HG03354 (cell line): ENCODE data around the gene ARHGAP22.

ENCODE experiments used
- ATAC-seq: cut with Tn5 transposase; IDR thresholded peaks from one replicate; pipeline ENCODE4 v1.9.1; 2021; ENCODE audit warnings: mild to moderate bottlenecking; ENCODE audit not compliant: unreplicated experiment, poor library complexity, severe bottlenecking

The ARHGAP22 gene

GRCh38 chr10:48594371-48594770, 10.5 kb downstream of the ARHGAP22 start:
- ATAC-seq = no peak

GRCh38 chr10:48592346-48592745, 12.5 kb downstream of the ARHGAP22 start:
- ATAC-seq = no peak

DNA sequence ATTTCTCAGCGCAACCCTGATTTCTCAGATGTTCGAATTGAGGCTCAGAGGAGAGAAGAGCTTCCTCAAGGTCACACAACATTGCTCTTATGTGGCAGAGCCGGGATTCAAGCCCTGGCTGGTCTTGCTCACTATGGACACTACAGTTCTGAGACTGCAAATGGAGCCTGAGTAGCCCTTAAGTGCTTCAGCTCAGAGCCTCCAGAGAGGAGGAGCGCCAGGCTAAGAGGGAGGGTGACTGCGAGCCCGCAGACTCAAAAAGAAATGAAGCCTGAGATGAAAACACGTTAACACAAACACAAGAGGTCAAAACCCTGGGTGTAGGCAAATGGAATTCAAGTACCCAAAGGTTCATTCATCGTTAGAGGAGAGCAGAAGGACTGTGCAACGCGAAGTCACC, 13.9 kb downstream of the ARHGAP22 start:
- ATAC-seq = no peak

GRCh38 chr10:48589266-48589665, 15.6 kb downstream of the ARHGAP22 start:
- ATAC-seq = no peak

- no peak for ATAC-seq
Observed at GRCh38 chr10:48587819-48588218, 17.1 kb downstream of the ARHGAP22 start.

- no peak for ATAC-seq
Observed at GRCh38 chr10:48587101-48587500, 17.8 kb downstream of the ARHGAP22 start.

DNA sequence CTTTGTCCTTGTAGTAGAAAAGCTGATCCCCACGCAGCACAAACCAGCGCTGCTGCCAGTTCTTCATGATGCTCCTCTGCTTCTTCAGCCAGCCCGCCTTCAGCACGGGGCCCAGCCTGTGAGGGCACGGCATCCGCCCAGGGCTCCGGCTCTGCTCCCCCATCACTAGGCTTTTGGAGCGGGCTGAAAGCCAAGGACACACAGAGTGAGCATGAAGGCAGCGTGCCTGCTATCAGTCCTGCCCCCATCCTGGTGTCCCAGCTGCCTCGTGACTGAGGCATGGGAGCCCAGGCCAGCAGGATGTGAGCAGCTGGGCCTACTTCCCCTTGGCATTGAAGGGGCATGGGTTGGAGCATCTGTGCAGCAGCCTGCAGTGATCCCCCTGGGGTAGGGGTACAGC, 21.9 kb downstream of the ARHGAP22 start:
- no peak for ATAC-seq

DNA sequence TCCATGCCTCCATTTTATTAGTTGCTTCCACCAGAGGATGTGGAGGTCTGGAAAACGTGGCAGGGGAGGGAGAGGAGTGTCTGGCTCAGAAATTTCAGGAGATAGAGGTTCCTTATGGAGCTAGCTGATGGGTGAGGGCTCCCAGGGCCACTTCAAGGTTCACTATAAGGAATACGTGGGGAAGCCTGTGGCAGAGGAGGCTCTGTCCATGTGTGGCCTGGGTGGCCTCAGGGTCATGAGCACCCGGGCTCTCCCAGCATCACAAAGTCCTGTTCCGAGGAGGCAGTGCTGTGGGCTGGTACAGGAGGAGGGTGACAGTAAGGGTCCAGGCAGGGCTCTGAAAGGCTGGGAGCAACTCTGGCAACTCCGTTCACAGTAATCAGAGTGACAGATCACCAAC, 24.6 kb downstream of the ARHGAP22 start:
- no peak for ATAC-seq

DNA sequence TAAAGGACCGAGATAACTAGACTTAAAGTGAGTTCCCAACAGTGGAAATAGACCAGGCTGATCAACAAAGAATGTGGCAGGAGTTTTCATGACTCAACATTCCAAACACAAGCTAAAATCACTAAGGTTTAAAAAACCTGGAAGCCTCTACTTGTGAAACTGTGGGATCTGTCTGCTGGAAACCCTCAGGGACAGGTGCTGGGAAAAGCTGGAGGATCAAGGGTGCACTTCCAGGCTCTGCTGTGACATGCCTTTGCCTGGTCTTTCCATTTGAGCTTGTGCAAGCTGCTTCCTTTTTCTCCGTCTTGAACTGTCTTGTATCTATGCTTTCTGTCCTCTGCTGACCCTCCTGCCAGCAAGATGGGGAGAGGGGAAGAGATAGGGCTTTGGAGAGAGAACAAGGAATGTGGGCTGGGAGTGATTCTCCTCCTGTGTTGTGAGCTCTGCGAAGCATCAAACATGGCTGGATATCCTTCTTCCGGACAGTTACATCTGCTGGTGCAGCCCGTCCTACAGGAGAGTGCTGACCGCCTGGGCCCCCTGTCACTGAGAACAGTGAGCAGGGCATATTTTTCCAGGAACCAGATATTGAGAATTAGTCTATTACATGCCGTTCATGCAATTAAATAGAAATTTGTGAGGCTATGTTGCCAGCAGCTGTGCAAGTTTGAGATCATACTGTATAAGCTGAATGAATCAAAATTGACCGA, 25.5 kb downstream of the ARHGAP22 start:
- no peak for ATAC-seq

GRCh38 chr10:48577158-48577557, 27.7 kb downstream of the ARHGAP22 start:
- ATAC-seq = no peak

DNA sequence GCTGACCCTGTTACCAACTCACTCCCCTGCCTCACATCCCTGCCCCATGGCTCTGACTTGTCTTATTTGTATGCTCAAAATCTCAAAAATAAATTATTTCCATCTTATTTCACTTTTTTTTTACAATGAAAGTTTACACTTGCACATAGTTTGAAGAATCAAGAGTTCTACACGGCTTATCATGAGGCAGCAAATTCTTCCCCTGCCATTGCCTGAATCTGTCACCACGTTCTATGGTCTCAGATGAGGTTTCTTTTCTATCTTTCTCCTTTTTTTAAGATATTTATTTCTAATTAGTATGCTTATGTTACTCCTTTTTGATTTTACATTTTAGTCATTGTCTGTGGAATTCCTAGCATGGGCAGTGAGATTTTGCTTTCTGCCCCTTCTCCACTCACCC, 28.4 kb downstream of the ARHGAP22 start:
- ATAC-seq = no peak

DNA sequence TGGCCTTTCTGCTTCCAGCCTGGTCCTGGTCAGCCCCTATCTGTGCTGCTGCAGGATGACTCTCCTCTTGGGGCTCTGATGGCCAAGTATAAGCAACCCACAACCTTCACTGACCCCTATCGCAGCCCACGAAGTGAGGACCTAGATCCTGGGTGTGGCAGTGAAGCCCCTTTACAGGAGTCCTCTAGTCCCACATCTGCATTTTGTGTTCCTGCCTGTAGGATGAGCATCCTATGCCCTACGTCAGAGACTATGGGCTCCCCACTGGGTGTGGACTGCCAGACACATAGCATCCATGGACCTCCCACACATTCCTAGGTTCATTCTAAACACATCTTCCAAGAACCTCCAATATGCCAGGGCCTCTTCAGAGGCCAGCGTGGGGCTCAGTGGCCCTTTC, 29.0 kb downstream of the ARHGAP22 start:
- no peak for ATAC-seq

- no peak for ATAC-seq
Observed at GRCh38 chr10:48574817-48575380, 30.0 kb downstream of the ARHGAP22 start.

DNA sequence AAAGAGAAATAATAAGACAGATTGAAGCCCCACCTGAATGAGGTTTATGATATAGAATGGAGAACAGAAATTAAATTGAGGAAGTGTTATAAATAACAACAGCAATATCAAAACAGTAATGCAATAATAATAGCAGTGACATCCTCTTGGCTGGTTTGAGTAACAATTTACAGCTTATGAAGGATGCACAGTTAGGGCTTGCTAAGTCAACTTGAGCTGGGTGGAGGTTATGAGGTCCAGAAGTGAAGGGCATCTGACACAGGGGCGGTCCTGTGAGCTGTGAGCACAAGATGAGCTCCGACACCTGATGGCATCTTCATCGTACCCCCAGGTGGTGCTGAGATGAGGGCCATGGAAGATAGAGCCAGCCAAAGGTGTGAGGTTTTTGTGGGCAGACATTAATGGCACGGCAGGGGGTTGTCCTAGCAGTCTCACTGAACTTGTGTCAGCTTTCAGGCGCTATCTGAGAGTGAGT, 30.5 kb downstream of the ARHGAP22 start:
- ATAC-seq = no peak

DNA sequence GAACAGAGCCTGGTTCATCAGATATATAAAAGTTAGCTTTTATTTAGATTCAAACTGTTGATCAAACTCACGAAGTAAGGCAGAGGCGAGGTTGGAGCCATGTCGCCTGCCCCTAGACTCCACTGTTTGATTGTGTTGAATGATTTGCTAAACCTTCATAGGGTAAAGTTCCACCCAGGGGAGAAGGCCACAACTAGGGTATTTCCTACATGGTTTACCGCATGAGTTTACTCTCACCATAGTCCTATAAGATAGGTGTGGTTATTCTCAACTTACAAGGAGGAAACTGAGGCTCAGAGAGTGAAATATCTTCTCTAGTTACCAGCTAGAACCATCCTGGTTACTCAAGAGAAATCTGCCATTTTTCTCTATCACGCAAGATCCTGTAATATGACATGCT, 31.8 kb downstream of the ARHGAP22 start:
- no peak for ATAC-seq

- ATAC-seq = no peak
Observed at GRCh38 chr10:48572414-48572813, 32.5 kb downstream of the ARHGAP22 start.

GRCh38 chr10:48568546-48568945, 36.3 kb downstream of the ARHGAP22 start:
- no peak for ATAC-seq

DNA sequence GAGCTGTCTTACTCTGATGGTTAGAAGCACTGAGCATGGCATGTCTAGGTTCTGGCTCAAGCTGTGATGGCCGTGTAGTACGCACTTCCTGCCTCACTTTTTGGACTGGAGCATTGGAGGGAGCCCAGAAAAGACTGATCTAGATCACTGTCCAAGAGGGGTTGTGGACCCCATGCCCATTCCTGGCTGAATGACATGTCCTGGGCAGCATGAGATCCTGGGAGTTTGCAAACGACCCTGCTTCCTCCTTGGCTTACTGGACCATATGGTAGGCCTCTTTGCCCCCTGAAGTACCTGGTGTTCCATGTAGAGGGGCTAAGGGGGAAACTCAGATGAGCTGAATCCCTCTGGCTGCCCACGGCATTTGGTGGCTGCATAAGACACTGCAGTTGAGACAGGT, 36.7 kb downstream of the ARHGAP22 start:
- ATAC-seq = no peak

GRCh38 chr10:48567346-48567745, 37.5 kb downstream of the ARHGAP22 start:
- ATAC-seq = no peak

DNA sequence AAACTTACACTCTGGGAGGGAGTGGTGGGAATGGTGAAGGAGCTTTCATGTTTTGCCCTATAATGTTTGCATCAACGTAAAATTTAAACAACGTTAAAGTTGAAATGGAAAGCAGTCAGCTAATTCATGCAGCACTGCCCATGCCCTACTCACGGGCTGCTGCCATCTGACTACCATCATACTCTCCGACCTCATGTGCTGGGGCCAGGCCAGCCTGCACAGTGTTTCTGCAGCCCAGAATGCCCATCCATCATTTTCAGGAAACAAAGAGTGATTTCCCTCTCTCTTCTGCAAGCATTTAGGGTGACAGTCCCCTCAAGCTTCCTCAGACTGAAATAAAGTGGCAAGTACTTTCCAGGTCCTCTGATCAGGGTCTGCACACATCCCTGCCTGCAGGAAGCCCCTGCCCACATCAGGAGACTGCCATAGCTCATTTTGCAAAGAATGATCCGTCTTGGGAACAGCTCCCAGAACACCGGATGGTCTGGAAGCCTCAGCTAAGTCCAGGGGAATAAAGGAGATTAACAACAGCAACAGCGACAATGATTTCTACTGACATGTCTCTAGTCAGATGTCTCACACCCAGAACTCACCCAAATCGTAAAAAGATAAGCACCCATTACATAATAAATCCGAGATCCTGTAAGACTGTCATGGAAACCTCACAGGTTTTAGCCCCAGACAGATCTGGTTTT, 40.3 kb downstream of the ARHGAP22 start:
- ATAC-seq = no peak

GRCh38 chr10:48557511-48558123, 47.3 kb downstream of the ARHGAP22 start:
- no peak for ATAC-seq
